Measurements from ENCODE around the gene NKX1-1.

DNA sequence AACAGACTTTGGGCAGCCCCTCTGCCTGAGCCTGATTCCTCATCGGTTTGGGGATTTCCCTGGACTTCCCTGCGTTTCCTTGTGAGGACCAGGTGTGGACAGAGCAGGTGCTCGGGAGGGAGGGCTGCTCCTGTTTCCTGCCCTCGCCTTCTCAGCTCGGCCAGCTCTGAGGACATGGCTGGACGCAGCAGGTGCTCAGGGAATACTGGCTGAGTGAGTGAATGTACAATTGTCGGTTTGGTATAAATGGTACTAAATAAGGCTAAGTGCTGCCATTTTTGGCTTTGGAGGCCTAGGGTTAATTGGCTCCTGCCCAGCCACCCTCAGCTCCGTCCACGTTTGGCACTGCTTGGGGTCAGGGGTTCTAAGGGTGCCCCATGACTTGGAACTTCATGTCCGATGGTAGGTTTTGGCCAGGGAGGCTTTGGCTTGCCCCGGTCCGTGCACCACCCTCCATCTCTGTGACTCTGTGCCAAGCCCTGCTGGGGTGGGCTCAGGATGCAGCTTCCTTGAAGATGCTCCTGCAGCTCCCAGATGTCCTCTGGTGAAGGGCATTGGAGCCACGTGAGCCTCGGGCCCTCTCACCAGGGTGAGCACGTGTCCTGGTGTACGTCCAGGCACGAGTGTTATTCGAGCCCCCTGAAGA, 45.0 kb upstream of the NKX1-1 start:
- TF ChIP-seq, protein P1, sequence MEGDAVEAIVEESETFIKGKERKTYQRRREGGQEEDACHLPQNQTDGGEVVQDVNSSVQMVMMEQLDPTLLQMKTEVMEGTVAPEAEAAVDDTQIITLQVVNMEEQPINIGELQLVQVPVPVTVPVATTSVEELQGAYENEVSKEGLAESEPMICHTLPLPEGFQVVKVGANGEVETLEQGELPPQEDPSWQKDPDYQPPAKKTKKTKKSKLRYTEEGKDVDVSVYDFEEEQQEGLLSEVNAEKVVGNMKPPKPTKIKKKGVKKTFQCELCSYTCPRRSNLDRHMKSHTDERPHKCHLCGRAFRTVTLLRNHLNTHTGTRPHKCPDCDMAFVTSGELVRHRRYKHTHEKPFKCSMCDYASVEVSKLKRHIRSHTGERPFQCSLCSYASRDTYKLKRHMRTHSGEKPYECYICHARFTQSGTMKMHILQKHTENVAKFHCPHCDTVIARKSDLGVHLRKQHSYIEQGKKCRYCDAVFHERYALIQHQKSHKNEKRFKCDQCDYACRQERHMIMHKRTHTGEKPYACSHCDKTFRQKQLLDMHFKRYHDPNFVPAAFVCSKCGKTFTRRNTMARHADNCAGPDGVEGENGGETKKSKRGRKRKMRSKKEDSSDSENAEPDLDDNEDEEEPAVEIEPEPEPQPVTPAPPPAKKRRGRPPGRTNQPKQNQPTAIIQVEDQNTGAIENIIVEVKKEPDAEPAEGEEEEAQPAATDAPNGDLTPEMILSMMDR (IDR thresholded peaks at IDR 0.05), result no peak
- TF ChIP-seq FOXK1 (CRISPR knock-in tag; IDR thresholded peaks at IDR 0.05), result no peak
- no peak for TF ChIP-seq ETV6 (CRISPR knock-in tag; IDR thresholded peaks at IDR 0.05)
- no peak for TF ChIP-seq ELF4 (CRISPR knock-in tag; IDR thresholded peaks at IDR 0.05; ENCODE audit: low read depth)
- TF ChIP-seq, protein P2, sequence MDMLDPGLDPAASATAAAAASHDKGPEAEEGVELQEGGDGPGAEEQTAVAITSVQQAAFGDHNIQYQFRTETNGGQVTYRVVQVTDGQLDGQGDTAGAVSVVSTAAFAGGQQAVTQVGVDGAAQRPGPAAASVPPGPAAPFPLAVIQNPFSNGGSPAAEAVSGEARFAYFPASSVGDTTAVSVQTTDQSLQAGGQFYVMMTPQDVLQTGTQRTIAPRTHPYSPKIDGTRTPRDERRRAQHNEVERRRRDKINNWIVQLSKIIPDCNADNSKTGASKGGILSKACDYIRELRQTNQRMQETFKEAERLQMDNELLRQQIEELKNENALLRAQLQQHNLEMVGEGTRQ (CRISPR knock-in tag; IDR thresholded peaks at IDR 0.05), result no peak
- TF ChIP-seq, protein P3, sequence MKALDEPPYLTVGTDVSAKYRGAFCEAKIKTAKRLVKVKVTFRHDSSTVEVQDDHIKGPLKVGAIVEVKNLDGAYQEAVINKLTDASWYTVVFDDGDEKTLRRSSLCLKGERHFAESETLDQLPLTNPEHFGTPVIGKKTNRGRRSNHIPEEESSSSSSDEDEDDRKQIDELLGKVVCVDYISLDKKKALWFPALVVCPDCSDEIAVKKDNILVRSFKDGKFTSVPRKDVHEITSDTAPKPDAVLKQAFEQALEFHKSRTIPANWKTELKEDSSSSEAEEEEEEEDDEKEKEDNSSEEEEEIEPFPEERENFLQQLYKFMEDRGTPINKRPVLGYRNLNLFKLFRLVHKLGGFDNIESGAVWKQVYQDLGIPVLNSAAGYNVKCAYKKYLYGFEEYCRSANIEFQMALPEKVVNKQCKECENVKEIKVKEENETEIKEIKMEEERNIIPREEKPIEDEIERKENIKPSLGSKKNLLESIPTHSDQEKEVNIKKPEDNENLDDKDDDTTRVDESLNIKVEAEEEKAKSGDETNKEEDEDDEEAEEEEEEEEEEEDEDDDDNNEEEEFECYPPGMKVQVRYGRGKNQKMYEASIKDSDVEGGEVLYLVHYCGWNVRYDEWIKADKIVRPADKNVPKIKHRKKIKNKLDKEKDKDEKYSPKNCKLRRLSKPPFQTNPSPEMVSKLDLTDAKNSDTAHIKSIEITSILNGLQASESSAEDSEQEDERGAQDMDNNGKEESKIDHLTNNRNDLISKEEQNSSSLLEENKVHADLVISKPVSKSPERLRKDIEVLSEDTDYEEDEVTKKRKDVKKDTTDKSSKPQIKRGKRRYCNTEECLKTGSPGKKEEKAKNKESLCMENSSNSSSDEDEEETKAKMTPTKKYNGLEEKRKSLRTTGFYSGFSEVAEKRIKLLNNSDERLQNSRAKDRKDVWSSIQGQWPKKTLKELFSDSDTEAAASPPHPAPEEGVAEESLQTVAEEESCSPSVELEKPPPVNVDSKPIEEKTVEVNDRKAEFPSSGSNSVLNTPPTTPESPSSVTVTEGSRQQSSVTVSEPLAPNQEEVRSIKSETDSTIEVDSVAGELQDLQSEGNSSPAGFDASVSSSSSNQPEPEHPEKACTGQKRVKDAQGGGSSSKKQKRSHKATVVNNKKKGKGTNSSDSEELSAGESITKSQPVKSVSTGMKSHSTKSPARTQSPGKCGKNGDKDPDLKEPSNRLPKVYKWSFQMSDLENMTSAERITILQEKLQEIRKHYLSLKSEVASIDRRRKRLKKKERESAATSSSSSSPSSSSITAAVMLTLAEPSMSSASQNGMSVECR (CRISPR knock-in tag; IDR thresholded peaks at IDR 0.05; ENCODE audit: borderline replicate concordance), result no peak
- TF ChIP-seq, protein P4, sequence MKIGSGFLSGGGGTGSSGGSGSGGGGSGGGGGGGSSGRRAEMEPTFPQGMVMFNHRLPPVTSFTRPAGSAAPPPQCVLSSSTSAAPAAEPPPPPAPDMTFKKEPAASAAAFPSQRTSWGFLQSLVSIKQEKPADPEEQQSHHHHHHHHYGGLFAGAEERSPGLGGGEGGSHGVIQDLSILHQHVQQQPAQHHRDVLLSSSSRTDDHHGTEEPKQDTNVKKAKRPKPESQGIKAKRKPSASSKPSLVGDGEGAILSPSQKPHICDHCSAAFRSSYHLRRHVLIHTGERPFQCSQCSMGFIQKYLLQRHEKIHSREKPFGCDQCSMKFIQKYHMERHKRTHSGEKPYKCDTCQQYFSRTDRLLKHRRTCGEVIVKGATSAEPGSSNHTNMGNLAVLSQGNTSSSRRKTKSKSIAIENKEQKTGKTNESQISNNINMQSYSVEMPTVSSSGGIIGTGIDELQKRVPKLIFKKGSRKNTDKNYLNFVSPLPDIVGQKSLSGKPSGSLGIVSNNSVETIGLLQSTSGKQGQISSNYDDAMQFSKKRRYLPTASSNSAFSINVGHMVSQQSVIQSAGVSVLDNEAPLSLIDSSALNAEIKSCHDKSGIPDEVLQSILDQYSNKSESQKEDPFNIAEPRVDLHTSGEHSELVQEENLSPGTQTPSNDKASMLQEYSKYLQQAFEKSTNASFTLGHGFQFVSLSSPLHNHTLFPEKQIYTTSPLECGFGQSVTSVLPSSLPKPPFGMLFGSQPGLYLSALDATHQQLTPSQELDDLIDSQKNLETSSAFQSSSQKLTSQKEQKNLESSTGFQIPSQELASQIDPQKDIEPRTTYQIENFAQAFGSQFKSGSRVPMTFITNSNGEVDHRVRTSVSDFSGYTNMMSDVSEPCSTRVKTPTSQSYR (CRISPR knock-in tag; IDR thresholded peaks at IDR 0.05), result no peak
- no peak for TF ChIP-seq SMAD3 (CRISPR knock-in tag; IDR thresholded peaks at IDR 0.05; ENCODE audit: borderline replicate concordance)
- no peak for TF ChIP-seq ZNF423 (CRISPR knock-in tag; IDR thresholded peaks at IDR 0.05)
- TF ChIP-seq RELA (CRISPR knock-in tag; IDR thresholded peaks at IDR 0.05; ENCODE audit: borderline replicate concordance), result no peak
- TF ChIP-seq ZNF219 (CRISPR knock-in tag; IDR thresholded peaks at IDR 0.05; ENCODE audit: borderline replicate concordance), result no peak
- TF ChIP-seq, protein P5, sequence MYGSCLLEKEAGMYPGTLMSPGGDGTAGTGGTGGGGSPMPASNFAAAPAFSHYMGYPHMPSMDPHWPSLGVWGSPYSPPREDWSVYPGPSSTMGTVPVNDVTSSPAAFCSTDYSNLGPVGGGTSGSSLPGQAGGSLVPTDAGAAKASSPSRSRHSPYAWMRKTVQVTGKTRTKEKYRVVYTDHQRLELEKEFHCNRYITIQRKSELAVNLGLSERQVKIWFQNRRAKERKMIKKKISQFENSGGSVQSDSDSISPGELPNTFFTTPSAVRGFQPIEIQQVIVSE (CRISPR knock-in tag; IDR thresholded peaks at IDR 0.05; ENCODE audit: borderline replicate concordance), result no peak
- TF ChIP-seq CBFB (CRISPR knock-in tag; IDR thresholded peaks at IDR 0.05; ENCODE audit: low read depth), result no peak
- TF ChIP-seq NR1H2 (CRISPR knock-in tag; IDR thresholded peaks at IDR 0.05), result no peak
